Activated T-cell treated with anti-CD3 and anti-CD28 coated beads, Interleukin-2, amount 50 U/mL, for 4 hours (primary cell): ENCODE results near the gene OR51D1. TPM values are rescaled to one million over a fixed set of nuclear protein-coding genes. Genes with fewer than 3 reads are reported as not detected.

ENCODE experiments used
- ATAC-seq, 2 donors: fragments of 200-7000 bp; cut with Tn5 transposase; one replicate each; pipeline ENCODE4 v1.10.0; 2021
- DNase-seq: peaks from one replicate; pipeline ENCODE4 v3.0.0-alpha.2; 2020
- H3K27me3 Mint-ChIP-seq: one replicate; pipeline ENCODE4 v1.8.0; 2021; ENCODE audit warnings: low read depth, mixed read lengths
- H3K36me3 Mint-ChIP-seq: one replicate; pipeline ENCODE4 v1.8.0; 2022; ENCODE audit warnings: mixed read lengths; ENCODE audit not compliant: insufficient read depth
- H3K4me1 Mint-ChIP-seq: one replicate; pipeline ENCODE4 v1.8.0; 2021; ENCODE audit warnings: low read depth, mixed read lengths
- H3K4me3 Mint-ChIP-seq: one replicate; pipeline ENCODE4 v1.8.0; 2021; ENCODE audit warnings: mild to moderate bottlenecking, moderate library complexity, mixed read lengths
- H3K9me3 Mint-ChIP-seq: one replicate; pipeline ENCODE4 v1.8.0; 2021; ENCODE audit warnings: mixed read lengths
- total RNA-seq, 3 donors: library from RNA; stranded (reverse); gene quantifications; one replicate each; pipeline ENCODE4 v1.2.1, GENCODE V29; 2021

Gene OR51D1, protein sequence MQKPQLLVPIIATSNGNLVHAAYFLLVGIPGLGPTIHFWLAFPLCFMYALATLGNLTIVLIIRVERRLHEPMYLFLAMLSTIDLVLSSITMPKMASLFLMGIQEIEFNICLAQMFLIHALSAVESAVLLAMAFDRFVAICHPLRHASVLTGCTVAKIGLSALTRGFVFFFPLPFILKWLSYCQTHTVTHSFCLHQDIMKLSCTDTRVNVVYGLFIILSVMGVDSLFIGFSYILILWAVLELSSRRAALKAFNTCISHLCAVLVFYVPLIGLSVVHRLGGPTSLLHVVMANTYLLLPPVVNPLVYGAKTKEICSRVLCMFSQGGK
- total RNA-seq, result not detected

DNA sequence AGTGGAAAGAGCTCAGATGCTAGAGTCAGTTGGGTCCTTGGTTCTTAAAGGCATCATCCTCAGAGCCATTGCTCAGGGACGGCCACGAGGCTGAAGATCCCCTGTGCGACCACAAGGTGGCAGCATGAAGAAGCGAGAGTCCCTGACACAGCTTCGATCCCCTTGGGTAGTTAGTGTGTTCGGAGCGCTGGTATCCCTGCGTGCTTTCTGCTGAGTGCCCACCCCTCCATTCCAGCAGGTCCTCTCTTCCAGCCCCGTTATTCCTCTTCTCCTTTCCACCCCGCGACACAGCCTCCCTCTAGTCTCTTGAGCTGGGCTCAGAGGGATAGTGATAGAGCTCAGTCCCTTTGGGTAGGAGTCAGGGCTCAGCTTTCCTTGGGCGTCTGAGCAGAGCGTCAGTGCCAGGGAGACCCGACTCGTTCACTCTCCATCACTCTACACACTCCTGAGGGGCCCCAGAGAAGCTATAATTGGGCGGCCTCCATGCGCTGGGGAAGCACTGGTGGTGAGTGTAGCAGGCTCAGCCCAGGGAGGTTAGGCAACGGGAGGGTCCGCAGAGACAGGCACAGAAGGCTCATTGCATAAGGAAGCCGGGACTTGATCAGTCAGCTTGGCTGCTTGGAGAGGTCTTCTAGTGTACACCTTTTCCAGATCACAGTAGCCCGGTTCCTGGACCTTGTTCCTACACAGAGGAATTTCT is at the start of gene OR51D1:
Gene OR51D1 (plus strand): TSS at position 516 of the 700 bp plus-strand sequence. CDS start 2,314 bp downstream, outside the sequence.
- H3K27me3 Mint-ChIP-seq, result peaks cover 4% of the 10 kb centered on the region
- no peaks in the 10 kb centered on the region for H3K4me1 Mint-ChIP-seq
- H3K36me3 Mint-ChIP-seq, result no peaks in the 10 kb centered on the region
- no peaks in the 10 kb centered on the region for H3K9me3 Mint-ChIP-seq
- ATAC-seq (peak; percentile 90 to 95), DNase-seq (peak; percentile 62)
- no peak within 1 kb of the TSS for H3K4me3 Mint-ChIP-seq

DNA sequence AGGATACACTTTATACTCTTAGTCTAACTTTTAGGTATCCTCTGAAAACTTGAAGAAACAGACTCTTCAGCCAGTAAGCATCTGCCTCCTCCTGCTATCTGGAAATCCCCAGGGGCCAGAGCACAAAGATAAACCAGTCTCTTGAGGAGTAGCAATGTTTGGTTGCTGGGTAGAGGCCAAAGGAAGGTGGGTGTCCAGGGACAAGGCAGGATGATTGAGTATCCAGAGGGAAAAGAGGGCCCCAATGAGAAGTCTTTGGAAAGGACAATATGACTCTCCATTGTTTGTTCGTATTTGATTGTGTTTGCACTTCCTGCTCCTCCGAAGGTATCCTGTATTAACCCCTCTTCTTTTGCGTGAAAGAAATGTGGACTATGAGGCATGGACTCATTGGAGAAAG is 48.3 kb upstream of the OR51D1 start:
- no peaks in the 10 kb centered on the region for H3K9me3 Mint-ChIP-seq
- H3K4me3 Mint-ChIP-seq, result no peak overlapping the region
- ATAC-seq (no peak), DNase-seq (no peak)
- peaks cover 16% of the 10 kb centered on the region for H3K27me3 Mint-ChIP-seq
- no peaks in the 10 kb centered on the region for H3K4me1 Mint-ChIP-seq
- H3K36me3 Mint-ChIP-seq, result no peaks in the 10 kb centered on the region

DNA sequence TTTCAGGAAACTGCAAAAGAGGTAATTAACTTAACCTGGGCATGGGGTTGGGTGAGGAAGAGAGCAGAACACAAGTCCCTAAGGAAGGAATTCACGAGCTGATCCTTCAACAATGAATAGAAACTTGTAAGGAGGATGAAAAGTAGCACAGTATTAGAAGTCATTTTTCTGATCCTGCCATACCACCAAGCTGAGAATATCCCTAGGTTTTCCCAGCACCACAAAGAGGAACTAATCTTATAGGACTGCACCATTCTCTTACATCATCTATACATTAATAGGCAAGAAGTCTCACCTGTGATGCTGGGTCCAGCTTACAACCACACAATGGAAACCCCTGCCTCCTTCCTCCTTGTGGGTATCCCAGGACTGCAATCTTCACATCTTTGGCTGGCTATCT is 43.5 kb upstream of the OR51D1 start, which contains the start of gene OR52I1:
Gene OR52I1 (plus strand): TSS at position 301 of the 400 bp plus-strand sequence. CDS start 0 bp downstream, at position 301.
- ATAC-seq (no peak), DNase-seq (no peak)
- Mint-ChIP-seq H3K36me3 (peaks cover 12% of the 10 kb centered on the region), H3K9me3 (no peaks in the 10 kb centered on the region), H3K4me3 (no peak within 1 kb of the TSS), H3K4me1 (peaks cover 2% of the 10 kb centered on the region), H3K27me3 (no peaks in the 10 kb centered on the region)

DNA sequence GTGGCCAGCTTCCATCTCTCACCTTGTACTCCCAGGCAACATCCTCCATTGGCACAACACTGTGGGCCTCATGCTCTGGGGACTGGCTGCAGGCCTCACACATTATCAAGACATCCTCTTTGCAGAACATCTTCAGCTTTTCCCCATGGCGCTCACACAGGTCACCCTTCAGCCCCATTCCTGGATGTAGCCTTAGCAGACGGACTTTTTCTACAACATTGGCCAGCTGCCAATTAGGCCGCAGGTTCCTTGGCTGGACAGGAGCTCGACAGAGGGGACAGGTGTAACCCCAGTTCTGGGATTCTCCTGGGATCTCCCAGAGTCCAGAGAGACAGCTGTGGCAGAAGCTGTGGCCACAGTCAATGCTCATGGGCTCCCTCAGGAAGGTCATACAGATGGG is 32.2 kb upstream of the OR51D1 start:
- H3K9me3 Mint-ChIP-seq, result no peaks in the 10 kb centered on the region
- H3K4me1 Mint-ChIP-seq, result peaks cover 37% of the 10 kb centered on the region
- H3K36me3 Mint-ChIP-seq, result peaks cover 31% of the 10 kb centered on the region
- H3K27me3 Mint-ChIP-seq, result no peaks in the 10 kb centered on the region
- H3K4me3 Mint-ChIP-seq, result no peak overlapping the region
- DNase-seq, result no peak
- ATAC-seq, result no peak

DNA sequence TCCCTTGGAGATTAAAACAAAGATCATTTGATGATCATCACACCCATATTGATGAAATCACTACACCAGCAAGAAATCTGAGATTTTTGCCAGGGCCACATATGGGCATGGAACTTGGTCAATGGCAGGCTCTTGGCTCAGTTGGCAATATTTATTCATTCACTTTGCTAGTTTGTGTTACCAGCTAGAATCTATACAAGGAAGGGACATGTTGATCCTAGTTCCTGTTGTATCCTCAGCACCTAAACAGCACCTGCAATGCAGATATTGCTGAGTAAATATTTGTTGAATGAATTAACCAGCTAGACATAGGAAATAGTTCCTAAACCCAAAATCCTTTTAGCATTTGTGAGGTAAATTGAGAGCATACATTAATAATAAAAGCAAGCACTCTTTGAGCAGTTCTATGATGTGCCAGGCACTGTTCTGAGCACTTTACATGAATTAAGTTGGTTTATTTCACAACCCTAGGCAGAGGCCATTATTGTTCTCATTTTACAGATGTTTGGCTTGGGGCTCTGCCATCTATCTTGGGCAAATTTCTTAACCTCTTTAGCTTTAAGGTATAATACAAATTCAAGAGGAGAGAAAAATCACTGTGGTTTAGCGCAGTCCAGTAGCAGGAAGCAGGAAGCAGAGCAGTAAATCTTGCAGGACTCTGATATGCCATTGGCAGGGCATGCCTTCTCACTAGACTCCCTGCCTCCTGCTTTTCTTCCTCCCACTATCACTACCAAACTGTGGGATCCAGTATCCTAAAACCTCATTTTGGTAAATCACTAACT is 30.9 kb upstream of the OR51D1 start:
- Mint-ChIP-seq H3K9me3 (no peaks in the 10 kb centered on the region), H3K4me1 (peaks cover 43% of the 10 kb centered on the region), H3K4me3 (peak overlapping the region; percentile 91), H3K36me3 (peaks cover 19% of the 10 kb centered on the region), H3K27me3 (no peaks in the 10 kb centered on the region)
- no peak for ATAC-seq
- no peak for DNase-seq

DNA sequence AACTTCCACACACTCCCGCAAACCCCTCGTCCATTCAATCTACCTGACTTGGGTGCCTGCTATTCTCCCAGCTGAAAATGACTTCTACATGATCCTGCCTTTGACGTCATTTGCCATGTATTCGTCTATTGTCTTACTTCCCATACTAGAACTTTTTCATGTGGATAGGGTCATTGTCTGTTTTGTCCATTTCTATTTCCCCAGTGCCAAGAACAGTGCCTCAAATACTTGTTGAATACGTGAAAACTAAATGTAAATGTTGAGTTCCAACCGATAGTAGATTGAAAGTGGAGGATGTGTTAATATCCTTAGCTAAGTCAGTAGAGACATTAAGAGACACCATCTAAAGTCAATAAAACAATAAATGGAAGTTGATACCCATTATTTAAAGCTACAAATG is 30.2 kb upstream of the OR51D1 start:
- peak overlapping the region; percentile 91 for H3K4me3 Mint-ChIP-seq
- H3K36me3 Mint-ChIP-seq, result peaks cover 15% of the 10 kb centered on the region
- peaks cover 43% of the 10 kb centered on the region for H3K4me1 Mint-ChIP-seq
- ATAC-seq (no peak), DNase-seq (no peak)
- no peaks in the 10 kb centered on the region for H3K9me3 Mint-ChIP-seq
- H3K27me3 Mint-ChIP-seq, result no peaks in the 10 kb centered on the region

DNA sequence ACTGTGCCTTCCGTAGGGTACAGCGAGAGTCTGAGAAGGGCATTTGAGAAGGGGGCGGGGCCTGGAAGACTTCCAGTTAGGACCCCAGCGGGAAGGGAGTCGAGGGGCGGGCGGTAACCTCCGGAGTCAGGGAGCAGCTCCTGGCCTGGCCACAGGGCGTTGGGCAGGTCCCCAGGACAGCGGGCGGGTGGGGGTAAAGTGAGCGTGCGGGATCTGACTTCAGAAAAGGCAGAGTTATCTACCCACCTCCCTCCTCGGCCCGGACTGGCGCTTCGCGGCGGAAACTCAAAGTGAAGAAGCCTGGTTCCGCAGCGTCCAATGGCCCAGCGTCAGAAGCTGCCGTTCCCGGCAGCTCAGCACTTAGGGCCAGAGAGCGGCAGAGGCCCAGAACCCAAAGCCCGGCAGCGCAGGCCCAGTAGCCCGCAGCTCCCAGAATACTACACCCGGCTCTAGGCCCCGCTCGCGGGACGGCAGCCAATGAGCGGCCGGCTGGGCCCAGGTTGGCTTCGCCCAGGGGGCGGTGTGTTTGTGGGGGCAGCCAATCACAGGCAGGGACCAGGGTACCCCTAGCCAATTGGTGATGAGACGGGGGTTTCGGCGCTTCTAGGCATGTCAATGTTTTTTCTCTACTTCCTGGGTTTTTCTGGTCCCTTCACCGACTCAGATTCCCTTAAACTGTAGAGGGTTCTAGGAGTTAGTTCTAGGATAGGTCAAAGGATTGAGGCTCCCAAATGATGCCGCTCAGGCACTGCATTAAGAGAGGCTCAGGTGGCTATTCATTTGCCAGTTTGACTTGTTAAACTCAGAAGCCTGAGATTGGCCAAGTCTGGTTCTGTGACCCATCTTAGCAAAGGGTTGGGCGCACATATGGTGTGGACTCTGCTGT is 29.3 kb upstream of the OR51D1 start, which contains the start of gene TRIM68:
Gene TRIM68 (minus strand): TSS at position 451 of the 886 bp plus-strand sequence. CDS start 2,727 bp downstream, outside the sequence.
- peaks cover 43% of the 10 kb centered on the region for H3K4me1 Mint-ChIP-seq
- peak; percentile 91 for DNase-seq
- H3K9me3 Mint-ChIP-seq, result no peaks in the 10 kb centered on the region
- peak; percentile 100 for ATAC-seq
- H3K4me3 Mint-ChIP-seq, result peak within 1 kb of the TSS; percentile 91
- H3K27me3 Mint-ChIP-seq, result no peaks in the 10 kb centered on the region
- peaks cover 10% of the 10 kb centered on the region for H3K36me3 Mint-ChIP-seq

DNA sequence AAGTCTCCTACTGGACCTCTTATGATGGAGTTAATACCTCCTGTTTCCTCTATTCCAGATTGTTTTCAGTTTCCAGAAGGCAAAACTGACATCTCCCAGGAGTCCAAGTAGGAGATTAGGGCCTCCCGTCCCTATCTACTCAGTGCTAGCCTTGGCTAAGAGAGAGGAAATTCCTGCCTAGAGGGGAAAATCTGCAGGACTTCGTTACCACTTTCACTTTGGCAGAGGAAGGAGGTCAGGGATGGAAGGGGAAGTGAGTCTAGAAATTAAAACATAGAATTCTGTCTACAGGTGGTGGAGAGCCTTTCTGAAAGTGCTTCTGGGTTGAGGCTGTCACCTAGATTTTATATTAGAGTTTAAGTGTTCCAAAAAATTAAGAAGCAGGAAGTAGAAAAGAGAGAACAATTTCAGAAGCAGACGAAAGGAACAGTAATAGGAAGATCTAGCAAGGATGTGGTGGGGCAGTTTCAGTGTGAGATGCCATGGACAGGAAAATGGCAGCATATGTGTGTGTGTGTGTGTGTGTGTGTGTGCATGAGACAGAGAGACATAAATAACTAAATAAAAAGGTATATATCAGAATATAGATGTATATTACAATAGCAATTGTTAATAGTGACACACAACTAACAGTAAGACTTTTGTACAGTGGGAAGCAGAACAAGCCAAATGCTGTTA is 26.9 kb upstream of the OR51D1 start:
- ATAC-seq, result no peak
- no peak for DNase-seq
- H3K36me3 Mint-ChIP-seq, result no peaks in the 10 kb centered on the region
- H3K4me3 Mint-ChIP-seq, result peak overlapping the region; percentile 66
- H3K4me1 Mint-ChIP-seq, result peaks cover 43% of the 10 kb centered on the region
- no peaks in the 10 kb centered on the region for H3K27me3 Mint-ChIP-seq
- H3K9me3 Mint-ChIP-seq, result no peaks in the 10 kb centered on the region

DNA sequence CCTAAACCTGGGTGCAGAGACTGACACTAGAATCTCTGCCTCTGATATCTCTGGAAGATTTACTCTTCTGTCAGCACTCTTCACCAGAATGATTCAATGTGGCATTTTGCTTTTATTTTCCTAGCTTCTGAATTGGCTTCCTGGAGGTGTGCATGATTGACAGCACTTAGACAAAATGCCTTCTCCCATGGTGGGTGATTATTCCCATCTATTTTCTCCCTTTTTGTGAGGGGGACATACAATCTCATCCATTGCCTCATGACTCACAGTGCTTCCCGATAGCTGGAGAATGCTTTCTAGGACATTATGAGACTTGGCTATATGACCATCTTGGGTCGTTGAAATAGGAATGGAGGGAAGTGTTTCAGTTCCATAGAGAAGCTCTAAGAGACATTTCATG is 25.3 kb upstream of the OR51D1 start:
- Mint-ChIP-seq H3K27me3 (peaks cover 5% of the 10 kb centered on the region), H3K4me3 (no peak overlapping the region), H3K4me1 (peaks cover 33% of the 10 kb centered on the region), H3K9me3 (no peaks in the 10 kb centered on the region), H3K36me3 (no peaks in the 10 kb centered on the region)
- DNase-seq, result no peak
- ATAC-seq, result no peak

DNA sequence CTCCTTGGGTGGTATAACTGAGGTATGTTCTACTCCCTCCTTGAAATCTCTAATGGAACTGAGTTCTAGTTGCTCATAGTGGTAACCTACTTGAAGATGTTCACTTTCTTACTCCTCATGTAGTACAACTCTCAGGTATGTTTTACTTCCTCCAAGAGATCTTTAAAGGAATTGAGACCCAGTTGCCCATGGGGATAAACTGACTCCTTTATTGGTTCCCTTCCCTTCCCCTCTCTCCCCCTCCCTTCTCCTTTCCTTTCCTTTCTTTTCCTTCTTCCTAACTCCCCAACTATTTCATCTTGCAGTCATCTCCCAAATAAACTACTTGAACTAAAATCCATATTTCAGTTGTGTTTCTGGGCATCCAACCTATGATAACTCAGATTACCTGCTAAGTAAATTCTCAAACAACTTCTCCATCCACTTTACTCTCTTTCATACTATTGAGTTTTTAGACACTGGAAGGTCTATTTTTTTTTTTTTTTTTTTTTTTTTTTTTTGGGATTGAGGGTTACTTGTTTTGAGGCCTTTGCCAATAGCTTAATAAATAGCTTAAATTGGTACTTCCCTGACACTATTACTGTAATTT is 21.3 kb upstream of the OR51D1 start:
- ATAC-seq (no peak), DNase-seq (no peak)
- Mint-ChIP-seq H3K27me3 (peaks cover 11% of the 10 kb centered on the region), H3K36me3 (no peaks in the 10 kb centered on the region), H3K9me3 (no peaks in the 10 kb centered on the region), H3K4me3 (no peak overlapping the region), H3K4me1 (no peaks in the 10 kb centered on the region)

DNA sequence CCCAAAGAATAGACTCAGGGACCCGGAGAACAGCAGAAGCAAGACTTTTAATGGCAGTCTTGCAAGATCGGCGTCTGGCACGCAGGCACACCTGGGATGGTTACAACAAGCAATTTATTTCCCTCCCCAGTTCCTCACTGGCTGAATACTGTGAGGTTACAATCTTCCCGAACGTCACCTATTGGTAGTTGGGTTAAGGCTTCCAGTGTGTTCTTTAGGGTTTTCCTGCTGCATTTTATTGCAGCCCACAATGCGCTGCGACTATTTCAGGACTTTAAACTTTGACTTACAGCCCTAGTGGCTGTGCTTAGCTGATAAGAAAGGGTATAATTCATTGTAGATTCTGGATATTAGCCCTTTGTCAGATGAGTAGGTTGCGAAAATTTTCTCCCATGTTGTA is 17.8 kb upstream of the OR51D1 start:
- no peak for ATAC-seq
- Mint-ChIP-seq H3K4me1 (no peaks in the 10 kb centered on the region), H3K36me3 (no peaks in the 10 kb centered on the region), H3K4me3 (no peak overlapping the region), H3K27me3 (peaks cover 20% of the 10 kb centered on the region), H3K9me3 (no peaks in the 10 kb centered on the region)
- no peak for DNase-seq

DNA sequence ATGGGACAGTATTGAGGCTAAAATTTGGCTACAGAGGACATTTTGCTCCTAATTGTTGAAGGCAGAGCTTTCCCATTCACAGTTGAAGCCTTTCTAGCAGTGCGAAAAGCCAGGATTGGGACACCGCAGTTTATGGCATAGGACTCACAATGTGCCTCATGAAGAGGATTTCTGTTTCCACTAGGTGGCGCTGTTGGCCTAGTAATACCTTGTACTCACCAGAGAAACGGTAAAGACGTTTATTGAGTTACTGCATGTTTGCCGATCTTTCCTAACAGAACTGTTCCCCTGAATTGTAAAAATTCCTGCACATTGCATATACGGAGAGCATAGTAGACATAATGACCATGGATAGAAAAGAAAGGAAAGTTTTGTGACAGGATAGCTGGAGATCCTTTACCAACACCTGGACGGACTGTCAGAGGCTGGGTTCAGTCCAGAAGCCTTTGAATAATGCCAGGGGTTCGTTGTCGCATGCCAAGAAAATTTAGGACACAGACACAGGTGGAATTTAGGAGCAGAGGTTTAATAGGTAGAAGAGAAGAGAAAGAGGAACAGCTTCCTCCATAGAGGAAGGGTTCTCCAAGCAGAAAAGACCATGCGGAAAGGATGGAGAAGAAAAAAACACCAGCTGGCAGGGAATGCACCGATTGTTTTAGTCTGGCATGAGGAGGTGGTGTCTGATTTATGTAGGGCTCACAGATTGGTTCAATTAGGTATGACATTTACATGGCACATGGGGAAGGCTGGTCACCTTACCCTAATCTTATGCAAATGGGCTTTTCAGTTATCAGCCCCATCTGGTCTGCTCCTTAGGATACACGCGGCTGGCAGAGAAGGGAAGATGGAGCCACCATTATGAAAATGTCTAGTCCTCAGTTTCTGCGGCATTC is 10.8 kb upstream of the OR51D1 start:
- Mint-ChIP-seq H3K4me1 (no peaks in the 10 kb centered on the region), H3K27me3 (peaks cover 42% of the 10 kb centered on the region)
- DNase-seq, result no peak

More for the DNA sequence above, 10.8 kb upstream of the OR51D1 start:
- no peak overlapping the region for H3K4me3 Mint-ChIP-seq
- peaks cover 4% of the 10 kb centered on the region for H3K36me3 Mint-ChIP-seq
- H3K9me3 Mint-ChIP-seq, result peaks cover 15% of the 10 kb centered on the region
- no peak for ATAC-seq
